AG04450 (cell line): ENCODE data around the gene PPP1R36. TPM values are rescaled to one million over a fixed set of nuclear protein-coding genes. Genes with fewer than 3 reads are reported as not detected.
A peak's percentile ranks its signal among the peaks of the same experiment; 100 is the strongest.

ENCODE experiments used
- CTCF ChIA-PET: fragments of 300-600, 350-600 bp; formaldehyde crosslinking; extraction: SDS; loops from one replicate; lab custom pipeline; 2022; ENCODE audit warnings: antibody characterized with exemption, inconsistent platforms; lab: Charles Lee
- POLR2A ChIA-PET: fragments of 350-600 bp; formaldehyde crosslinking; extraction: SDS; loops from one replicate; lab custom pipeline; 2021; ENCODE audit warnings: antibody characterized with exemption, inconsistent platforms; lab: Yijun Ruan, JAX
- DNase-seq: peaks from one replicate; pipeline ENCODE4 v3.0.0-alpha.2; 2011; ENCODE audit warnings: low read depth, low spot score
- H3K27ac ChIP-seq: one replicate; pipeline ENCODE4 v1.5.1; 2012; ENCODE audit warnings: low read depth, low read length, control low read depth
- H3K27me3 ChIP-seq: one replicate; pipeline ENCODE4 v1.6.0; 2012; ENCODE audit warnings: low read length; ENCODE audit not compliant: control insufficient read depth, insufficient read depth
- H3K4me3 ChIP-seq: 2 replicates; pipeline ENCODE4 v1.5.1; 2011; ENCODE audit warnings: mild to moderate bottlenecking, low read depth, low read length, control low read depth
- H3K9me3 ChIP-seq: 2 replicates; pipeline ENCODE4 v1.5.1; 2012; ENCODE audit warnings: low read length; ENCODE audit not compliant: control insufficient read depth, insufficient read depth
- CTCF ChIP-seq: IDR thresholded peaks from 2 replicates; pipeline ENCODE4 v1.5.1; 2011; ENCODE audit warnings: low read depth, low read length, control low read depth, inconsistent platforms
- polyA plus RNA-seq: library from polyadenylated mRNA; depleted of rRNA; stranded (reverse); fragments of >200 nt; gene quantifications from 2 replicates; pipeline ENCODE4 v1.2.3, GENCODE V29; 2011

Gene PPP1R36
- polyA plus RNA-seq, 1 experiment: 0.38 TPM

- POLR2A ChIA-PET: interaction anchor here (1.0 to 3.2 kb wide), 5 partner anchors 13 to 220 kb away, joined by 3 to 35 read pairs (median 6); no protein-coding TSS in a partner anchor
- Histone ChIP-seq H3K27ac (no peak overlapping the region), H3K27me3 (peaks cover 10% of the 10 kb centered on the region), H3K9me3 (peaks cover 14% of the 10 kb centered on the region), H3K4me3 (peak overlapping the region; percentile 62)
- no peak for TF ChIP-seq CTCF
- CTCF ChIA-PET: interaction anchor here (1.8 to 6.1 kb wide), 2 partner anchors 95 to 350 kb away, joined by 8 to 73 read pairs; no protein-coding TSS in a partner anchor
- DNase-seq: no peak
Measured at GRCh38 chr14:64541972-64542835, 7.6 kb upstream of the PPP1R36 start.

- DNase-seq: no peak
- Histone ChIP-seq H3K27me3 (peaks cover 10% of the 10 kb centered on the region), H3K4me3 (peak overlapping the region; percentile 62), H3K27ac (no peak overlapping the region), H3K9me3 (peaks cover 14% of the 10 kb centered on the region)
- TF ChIP-seq CTCF: no peak
- ChIA-PET POLR2A (interaction anchor here (0.5 to 1.9 kb wide), 3 partner anchors 13 to 121 kb away, joined by 6 to 7 read pairs (median 6); no protein-coding TSS in a partner anchor), CTCF (interaction anchor here (1.0 to 6.1 kb wide), 3 partner anchors 14 to 349 kb away, joined by 4 to 73 read pairs (median 8); no protein-coding TSS in a partner anchor)
Measured at GRCh38 chr14:64542836-64543201, 6.9 kb upstream of the PPP1R36 start.

- no peak for TF ChIP-seq CTCF
- H3K27me3 ChIP-seq: peaks cover 10% of the 10 kb centered on the region
- DNase-seq: no peak
- H3K9me3 ChIP-seq: peaks cover 14% of the 10 kb centered on the region
- ChIA-PET POLR2A (no interaction called here), CTCF (interaction anchor here (0.6 to 6.1 kb wide), 3 partner anchors 92 to 255 kb away, joined by 3 to 73 read pairs (median 5); partner anchors contain the start of gene PLEKHG3)
- H3K4me3 ChIP-seq: no peak overlapping the region
- no peak overlapping the region for H3K27ac ChIP-seq
Measured at GRCh38 chr14:64544607-64545312, 5.0 kb upstream of the PPP1R36 start.

- ChIA-PET POLR2A (interaction anchor here (0.9 to 2.6 kb wide), 2 partner anchors 9 kb away, joined by 3 to 6 read pairs; partner anchors contain the start of gene HSPA2), CTCF (interaction anchor here (1.0 kb wide), 1 partner anchor 9 kb away, joined by 6 read pairs; the partner anchor contains the start of gene HSPA2)
- no peak for TF ChIP-seq CTCF
- DNase-seq: no peak
- Histone ChIP-seq H3K4me3 (no peak overlapping the region), H3K27me3 (peaks cover 12% of the 10 kb centered on the region), H3K27ac (no peak overlapping the region), H3K9me3 (no peaks in the 10 kb centered on the region)
Measured at GRCh38 chr14:64549016-64549415, 745 bp upstream of the PPP1R36 start.
